Fibroblast of lung (primary cell): ENCODE data around the gene BCO1.
"Not testable (repeated sequence)": the region's sequence is repeated elsewhere in the genome, so short reads cannot be mapped to it uniquely, and the experiment has no call there.

Experiments used
- CTCF ChIP-seq, 2 donors: IDR thresholded peaks in 1 of 2; conservative IDR thresholded peaks in 1 of 2; 1 replicate in 1 of 2; 2 replicates in 1 of 2; pipeline ENCODE4 v1.5.1; 2011 to 2012; ENCODE audit warnings: low read length in 2 of 2, control low read depth in 1 of 2, inconsistent platforms in 1 of 2, low read depth in 1 of 2, mild to moderate bottlenecking in 1 of 2
- EZH2 ChIP-seq: IDR thresholded peaks from 2 replicates; pipeline ENCODE4 v1.5.1; 2012; ENCODE audit warnings: low read length, control low read depth, mild to moderate bottlenecking; ENCODE audit errors: missing control alignments

GRCh38 chr16:81225697-81226096 is 12.8 kb upstream of the BCO1 start:
- TF ChIP-seq CTCF (conservative IDR thresholded peaks at IDR 0.05 in 1 of 2, IDR thresholded peaks at IDR 0.05 in 1 of 2; ENCODE audit: low read depth in 1 of 2, low read length in 2 of 2); EZH2: not testable (repeated sequence)
